H1 (cell line): ENCODE data around the gene TMEM178B.

Source experiments
- CREB1 ChIP-seq: IDR thresholded peaks from 2 replicates; pipeline ENCODE4 v1.6.1; 2012; ENCODE audit warnings: inconsistent platforms
- EZH2 ChIP-seq: fragments of 200-600 bp; sonication (generic); IDR thresholded peaks from 2 replicates; pipeline ENCODE4 v1.7.1; 2012; ENCODE audit warnings: low read depth, mild to moderate bottlenecking, moderate library complexity, low read length, inconsistent platforms; ENCODE audit not compliant: severe bottlenecking
- FOSL1 ChIP-seq: IDR thresholded peaks from 2 replicates; pipeline ENCODE4 v1.6.1; 2011; ENCODE audit warnings: mild to moderate bottlenecking, low read depth, low read length, moderate library complexity; ENCODE audit not compliant: insufficient read depth
- RAD21 ChIP-seq, 2 experiments: IDR thresholded peaks in 1 of 2; conservative IDR thresholded peaks in 1 of 2; 2 replicates each; pipeline ENCODE4 v1.6.1; 2011; ENCODE audit warnings: low read depth in 2 of 2, low read length in 2 of 2, improper control_type of control experiment in 1 of 2, inconsistent platforms in 1 of 2, mild to moderate bottlenecking in 1 of 2, moderate library complexity in 1 of 2
- SRF ChIP-seq: IDR thresholded peaks from 2 replicates; pipeline ENCODE4 v1.6.1; 2011; ENCODE audit warnings: mild to moderate bottlenecking, low read depth, low read length, moderate library complexity
- YY1 ChIP-seq: IDR thresholded peaks from 2 replicates; pipeline ENCODE4 v1.6.1; 2011; ENCODE audit warnings: low read depth, mild to moderate bottlenecking, low read length
- TF ChIP-seq, protein P1 (sequence below), 3 experiments: IDR thresholded peaks; 1 replicate in 2 of 3; 2 replicates in 1 of 3; pipeline versions ENCODE4 v1.5.1 to v1.6.1; 2011; ENCODE audit warnings: low read length in 3 of 3, mild to moderate bottlenecking in 3 of 3, inconsistent platforms in 2 of 3, low read depth in 1 of 3, moderate library complexity in 1 of 3; ENCODE audit not compliant: insufficient read depth in 1 of 3; ENCODE audit errors: control extremely low read depth in 1 of 3

- no peak for TF ChIP-seq CREB1
- TF ChIP-seq RAD21 (IDR thresholded peaks at IDR 0.05 in 1 of 2, conservative IDR thresholded peaks at IDR 0.05 in 1 of 2; ENCODE audit: low read depth in 2 of 2, low read length in 2 of 2): no peak
- TF ChIP-seq, protein P1, sequence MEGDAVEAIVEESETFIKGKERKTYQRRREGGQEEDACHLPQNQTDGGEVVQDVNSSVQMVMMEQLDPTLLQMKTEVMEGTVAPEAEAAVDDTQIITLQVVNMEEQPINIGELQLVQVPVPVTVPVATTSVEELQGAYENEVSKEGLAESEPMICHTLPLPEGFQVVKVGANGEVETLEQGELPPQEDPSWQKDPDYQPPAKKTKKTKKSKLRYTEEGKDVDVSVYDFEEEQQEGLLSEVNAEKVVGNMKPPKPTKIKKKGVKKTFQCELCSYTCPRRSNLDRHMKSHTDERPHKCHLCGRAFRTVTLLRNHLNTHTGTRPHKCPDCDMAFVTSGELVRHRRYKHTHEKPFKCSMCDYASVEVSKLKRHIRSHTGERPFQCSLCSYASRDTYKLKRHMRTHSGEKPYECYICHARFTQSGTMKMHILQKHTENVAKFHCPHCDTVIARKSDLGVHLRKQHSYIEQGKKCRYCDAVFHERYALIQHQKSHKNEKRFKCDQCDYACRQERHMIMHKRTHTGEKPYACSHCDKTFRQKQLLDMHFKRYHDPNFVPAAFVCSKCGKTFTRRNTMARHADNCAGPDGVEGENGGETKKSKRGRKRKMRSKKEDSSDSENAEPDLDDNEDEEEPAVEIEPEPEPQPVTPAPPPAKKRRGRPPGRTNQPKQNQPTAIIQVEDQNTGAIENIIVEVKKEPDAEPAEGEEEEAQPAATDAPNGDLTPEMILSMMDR (IDR thresholded peaks at IDR 0.05; ENCODE audit: control extremely low read depth in 1 of 3, insufficient read depth in 1 of 3, low read depth in 1 of 3, low read length in 3 of 3): no peak
- TF ChIP-seq FOSL1: no peak
- no peak for TF ChIP-seq SRF
- TF ChIP-seq YY1: no peak
- no peak for TF ChIP-seq EZH2
These were observed 239.1 kb downstream of the TMEM178B start for GRCh38 chr7:141312828-141313521.
